ENCODE results near the gene CCNO. TPM values are rescaled to one million over a fixed set of nuclear protein-coding genes. Genes with fewer than 3 reads are reported as not detected.

Gene CCNO
- total RNA-seq, 1 donor from 2014 or later, result 1.6 TPM

DNA sequence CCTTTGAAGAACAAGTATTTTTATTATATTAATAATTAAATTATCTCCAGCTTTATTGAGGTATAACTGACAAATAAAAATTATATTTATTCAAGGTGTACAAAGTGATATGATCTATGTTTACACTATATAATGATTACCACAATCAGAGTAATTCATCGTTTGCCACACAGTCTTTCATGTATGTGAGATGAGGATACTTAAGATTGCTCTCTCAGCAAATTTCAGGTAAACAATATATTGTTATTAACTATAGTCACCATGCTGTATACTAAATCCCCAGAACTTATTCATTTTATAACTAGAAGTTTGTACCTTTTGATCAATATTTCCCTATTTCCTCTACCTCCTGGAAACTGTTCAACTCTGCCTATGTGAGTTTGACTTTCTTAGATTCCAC is 16.7 kb upstream of the CCNO start:
- TF ChIP-seq, protein P1, sequence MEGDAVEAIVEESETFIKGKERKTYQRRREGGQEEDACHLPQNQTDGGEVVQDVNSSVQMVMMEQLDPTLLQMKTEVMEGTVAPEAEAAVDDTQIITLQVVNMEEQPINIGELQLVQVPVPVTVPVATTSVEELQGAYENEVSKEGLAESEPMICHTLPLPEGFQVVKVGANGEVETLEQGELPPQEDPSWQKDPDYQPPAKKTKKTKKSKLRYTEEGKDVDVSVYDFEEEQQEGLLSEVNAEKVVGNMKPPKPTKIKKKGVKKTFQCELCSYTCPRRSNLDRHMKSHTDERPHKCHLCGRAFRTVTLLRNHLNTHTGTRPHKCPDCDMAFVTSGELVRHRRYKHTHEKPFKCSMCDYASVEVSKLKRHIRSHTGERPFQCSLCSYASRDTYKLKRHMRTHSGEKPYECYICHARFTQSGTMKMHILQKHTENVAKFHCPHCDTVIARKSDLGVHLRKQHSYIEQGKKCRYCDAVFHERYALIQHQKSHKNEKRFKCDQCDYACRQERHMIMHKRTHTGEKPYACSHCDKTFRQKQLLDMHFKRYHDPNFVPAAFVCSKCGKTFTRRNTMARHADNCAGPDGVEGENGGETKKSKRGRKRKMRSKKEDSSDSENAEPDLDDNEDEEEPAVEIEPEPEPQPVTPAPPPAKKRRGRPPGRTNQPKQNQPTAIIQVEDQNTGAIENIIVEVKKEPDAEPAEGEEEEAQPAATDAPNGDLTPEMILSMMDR (IDR thresholded peaks at IDR 0.05; ENCODE audit: insufficient read depth, low read length, severe bottlenecking), result no peak
- DNase-seq (ENCODE audit: low read depth), result no peak
- FAIRE-seq, result no peak
- H3K36me3 ChIP-seq (ENCODE audit: control insufficient read depth, insufficient read depth, low read length), result no peaks in the 10 kb centered on the region
- no peak overlapping the region for H3K4me3 ChIP-seq (ENCODE audit: low read depth, low read length)
- H3K27me3 ChIP-seq (ENCODE audit: control insufficient read depth, insufficient read depth, low read length), result no peaks in the 10 kb centered on the region

DNA sequence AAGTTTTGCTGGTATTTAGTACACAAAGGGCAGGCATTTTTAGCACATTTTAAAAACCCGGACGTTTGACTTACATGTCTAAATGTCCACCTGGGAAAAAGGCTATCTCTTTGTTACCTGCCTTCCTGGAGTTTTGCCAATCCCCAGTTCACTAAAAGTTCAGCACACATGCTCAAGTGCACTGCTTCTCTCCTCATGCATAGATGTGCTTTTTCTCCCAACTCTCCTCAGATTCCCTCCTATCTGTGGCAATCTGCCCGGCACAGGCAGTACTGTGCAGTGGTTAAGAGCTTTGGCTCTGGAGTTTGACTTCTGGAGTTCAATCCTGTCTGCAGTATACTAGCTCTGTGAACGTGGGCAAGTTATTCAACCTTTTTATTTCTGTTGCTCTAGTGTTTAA is 8.3 kb upstream of the CCNO start:
- FAIRE-seq, result no peak
- Histone ChIP-seq H3K4me3 (ENCODE audit: low read depth, low read length) (no peak overlapping the region), H3K27me3 (ENCODE audit: control insufficient read depth, insufficient read depth, low read length) (no peaks in the 10 kb centered on the region), H3K36me3 (ENCODE audit: control insufficient read depth, insufficient read depth, low read length) (no peaks in the 10 kb centered on the region)
- DNase-seq (ENCODE audit: low read depth), result no peak
- TF ChIP-seq, protein P1 (IDR thresholded peaks at IDR 0.05; ENCODE audit: insufficient read depth, low read length, severe bottlenecking), result no peak

DNA sequence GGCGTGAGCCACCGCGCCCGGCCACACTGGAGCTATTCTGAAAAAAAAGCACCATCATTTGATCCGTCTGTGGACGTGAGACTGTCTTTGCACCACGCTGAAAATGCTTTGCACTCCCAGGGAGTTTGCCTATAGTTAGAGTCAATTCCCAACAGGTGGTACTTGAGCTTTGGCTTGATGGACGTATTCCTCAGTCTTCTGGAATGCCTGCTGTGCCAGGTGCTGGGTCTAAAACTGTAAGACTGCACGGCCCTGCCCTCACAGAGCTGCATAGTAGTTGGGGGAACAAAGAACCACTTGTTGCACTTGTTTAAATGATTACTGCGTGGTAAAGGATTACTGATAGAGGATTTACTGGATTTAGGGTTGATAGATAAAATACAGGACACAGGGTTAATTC is 3.4 kb upstream of the CCNO start:
- DNase-seq (ENCODE audit: low read depth) (no peak), FAIRE-seq (no peak)
- Histone ChIP-seq H3K36me3 (ENCODE audit: control insufficient read depth, insufficient read depth, low read length) (no peaks in the 10 kb centered on the region), H3K27me3 (ENCODE audit: control insufficient read depth, insufficient read depth, low read length) (no peaks in the 10 kb centered on the region), H3K4me3 (ENCODE audit: low read depth, low read length) (no peak overlapping the region)
- TF ChIP-seq, protein P1 (IDR thresholded peaks at IDR 0.05; ENCODE audit: insufficient read depth, low read length, severe bottlenecking), result no peak

DNA sequence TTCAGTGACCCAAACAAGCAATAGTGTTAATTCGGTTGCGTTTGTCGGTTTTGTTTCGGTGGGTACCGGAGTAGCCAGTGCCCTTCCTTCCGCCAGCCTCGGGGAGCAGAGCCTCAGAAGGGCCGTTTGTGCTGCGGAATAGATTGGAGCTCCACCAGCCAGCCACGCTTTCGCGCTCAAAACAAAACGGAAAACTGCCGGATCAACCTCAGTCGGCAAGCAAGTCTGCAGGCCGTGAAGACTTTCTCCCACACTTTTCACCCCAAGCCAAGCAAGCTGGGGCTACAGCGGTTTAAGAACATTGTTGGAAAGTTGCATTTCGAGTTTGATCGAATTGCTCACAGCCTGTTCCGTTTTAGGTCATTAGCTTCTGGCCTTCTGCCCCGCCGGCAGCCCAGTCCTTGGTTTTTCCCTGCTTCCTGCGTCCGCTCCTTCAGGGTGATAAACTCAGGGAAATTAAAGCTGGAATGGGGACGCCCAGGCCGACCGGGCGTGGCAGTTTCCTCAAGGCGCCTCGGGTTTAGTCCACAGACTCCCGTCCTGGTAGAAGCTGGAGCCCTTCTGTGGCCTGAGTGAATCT is 803 bp upstream of the CCNO start:
- FAIRE-seq (no peak), DNase-seq (ENCODE audit: low read depth) (peak; percentile 44)
- TF ChIP-seq, protein P1 (IDR thresholded peaks at IDR 0.05; ENCODE audit: insufficient read depth, low read length, severe bottlenecking), result no peak
- Histone ChIP-seq H3K4me3 (ENCODE audit: low read depth, low read length) (peak overlapping the region; percentile 75), H3K27me3 (ENCODE audit: control insufficient read depth, insufficient read depth, low read length) (no peaks in the 10 kb centered on the region), H3K36me3 (ENCODE audit: control insufficient read depth, insufficient read depth, low read length) (no peaks in the 10 kb centered on the region)

DNA sequence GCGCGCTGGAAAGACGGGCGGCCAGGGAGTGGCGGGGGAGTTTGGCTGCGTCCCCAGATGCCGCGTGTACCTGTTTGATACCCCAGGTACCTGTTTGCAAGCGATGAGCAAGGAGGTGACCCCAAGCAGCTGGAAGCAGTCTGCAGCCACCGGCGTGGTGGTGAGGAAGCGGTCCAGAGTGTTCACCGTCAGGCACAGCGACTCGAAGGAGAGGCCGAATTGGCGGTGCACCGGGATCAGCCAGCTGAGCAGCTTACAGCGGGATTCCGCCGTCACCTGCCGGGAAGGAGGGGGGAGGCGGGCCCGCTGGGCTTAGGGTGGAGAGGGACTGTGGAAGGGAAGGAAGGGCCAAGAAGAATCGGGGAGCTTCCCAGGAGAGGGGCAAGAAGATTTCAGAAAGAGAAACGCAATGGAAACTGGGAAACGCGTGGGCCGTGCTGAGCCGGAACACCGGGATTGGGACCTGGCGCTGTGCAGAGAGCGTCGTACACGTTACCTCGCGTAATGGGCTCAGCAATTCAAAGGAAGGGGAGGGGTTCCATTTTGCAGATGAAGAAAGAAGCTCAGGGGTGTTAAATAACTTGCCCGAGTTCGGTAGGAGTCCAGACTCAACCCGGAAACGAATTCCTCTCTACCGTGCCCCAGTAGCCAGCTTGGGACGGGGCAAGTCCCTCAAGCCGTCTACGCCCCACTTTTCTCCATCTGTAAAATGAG is 980 bp downstream of the CCNO start:
- Histone ChIP-seq H3K36me3 (ENCODE audit: control insufficient read depth, insufficient read depth, low read length) (no peaks in the 10 kb centered on the region), H3K27me3 (ENCODE audit: control insufficient read depth, insufficient read depth, low read length) (no peaks in the 10 kb centered on the region), H3K4me3 (ENCODE audit: low read depth, low read length) (peak overlapping the region; percentile 75)
- DNase-seq (ENCODE audit: low read depth), result peak; percentile 62
- no peak for FAIRE-seq
- TF ChIP-seq, protein P1 (IDR thresholded peaks at IDR 0.05; ENCODE audit: insufficient read depth, low read length, severe bottlenecking), result no peak

DNA sequence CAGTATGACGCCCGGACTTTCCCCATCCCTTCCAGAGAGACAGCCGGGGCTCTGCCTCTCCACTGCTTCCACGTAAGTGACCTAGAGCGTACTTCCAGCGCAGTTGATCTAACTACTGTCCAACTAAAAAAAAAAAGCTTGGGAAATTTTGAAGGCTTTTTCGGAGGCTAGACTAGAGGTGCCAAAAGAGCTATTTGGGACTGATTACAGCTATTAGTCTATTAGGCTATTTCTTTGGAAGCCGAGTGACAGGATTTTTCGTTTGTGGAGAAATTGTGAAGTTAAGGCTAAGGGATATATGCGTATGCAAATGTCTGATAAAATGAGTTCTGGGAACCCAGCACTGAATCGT is 1.5 kb downstream of the CCNO start:
- H3K27me3 ChIP-seq (ENCODE audit: control insufficient read depth, insufficient read depth, low read length), result no peaks in the 10 kb centered on the region
- H3K4me3 ChIP-seq (ENCODE audit: low read depth, low read length), result peak overlapping the region; percentile 75
- no peak for DNase-seq (ENCODE audit: low read depth)
- TF ChIP-seq, protein P1 (IDR thresholded peaks at IDR 0.05; ENCODE audit: insufficient read depth, low read length, severe bottlenecking), result no peak
- FAIRE-seq, result no peak
- H3K36me3 ChIP-seq (ENCODE audit: control insufficient read depth, insufficient read depth, low read length), result no peaks in the 10 kb centered on the region
